Measurements from ENCODE around the gene UNC45B. TPM values are rescaled to one million over a fixed set of nuclear protein-coding genes. Genes with fewer than 3 reads are reported as not detected.
"Not testable (repeated sequence)": the region's sequence is repeated elsewhere in the genome, so short reads cannot be mapped to it uniquely, and the experiment has no call there.

The UNC45B gene
- total RNA-seq, 1 donor from 2014 or later: not detected

DNA sequence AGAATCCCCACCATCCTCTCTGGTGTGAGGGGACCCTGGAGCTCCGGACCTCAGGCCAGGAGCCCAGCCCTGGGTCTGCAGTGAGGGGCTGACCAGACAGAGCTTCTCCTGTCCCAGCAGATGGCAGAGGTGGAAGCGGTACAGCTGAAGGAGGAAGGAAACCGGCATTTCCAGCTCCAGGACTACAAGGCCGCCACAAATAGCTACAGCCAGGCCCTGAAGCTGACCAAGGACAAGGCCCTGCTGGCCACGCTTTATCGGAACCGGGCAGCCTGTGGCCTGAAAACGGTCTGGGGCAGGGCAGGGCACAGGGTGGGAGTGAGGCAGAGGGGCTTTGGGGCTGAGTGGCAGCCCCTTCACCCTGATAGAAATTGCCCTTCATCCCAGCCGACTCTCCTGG lies 527 bp downstream of the UNC45B start:
- Histone ChIP-seq H3K4me1 (no peaks in the 10 kb centered on the region), H3K27ac (no peak overlapping the region), H3K36me3 (no peaks in the 10 kb centered on the region), H3K9me3 (no peaks in the 10 kb centered on the region), H3K4me3 (no peak overlapping the region), H3K27me3 (no peaks in the 10 kb centered on the region)
- TF ChIP-seq, protein P1, sequence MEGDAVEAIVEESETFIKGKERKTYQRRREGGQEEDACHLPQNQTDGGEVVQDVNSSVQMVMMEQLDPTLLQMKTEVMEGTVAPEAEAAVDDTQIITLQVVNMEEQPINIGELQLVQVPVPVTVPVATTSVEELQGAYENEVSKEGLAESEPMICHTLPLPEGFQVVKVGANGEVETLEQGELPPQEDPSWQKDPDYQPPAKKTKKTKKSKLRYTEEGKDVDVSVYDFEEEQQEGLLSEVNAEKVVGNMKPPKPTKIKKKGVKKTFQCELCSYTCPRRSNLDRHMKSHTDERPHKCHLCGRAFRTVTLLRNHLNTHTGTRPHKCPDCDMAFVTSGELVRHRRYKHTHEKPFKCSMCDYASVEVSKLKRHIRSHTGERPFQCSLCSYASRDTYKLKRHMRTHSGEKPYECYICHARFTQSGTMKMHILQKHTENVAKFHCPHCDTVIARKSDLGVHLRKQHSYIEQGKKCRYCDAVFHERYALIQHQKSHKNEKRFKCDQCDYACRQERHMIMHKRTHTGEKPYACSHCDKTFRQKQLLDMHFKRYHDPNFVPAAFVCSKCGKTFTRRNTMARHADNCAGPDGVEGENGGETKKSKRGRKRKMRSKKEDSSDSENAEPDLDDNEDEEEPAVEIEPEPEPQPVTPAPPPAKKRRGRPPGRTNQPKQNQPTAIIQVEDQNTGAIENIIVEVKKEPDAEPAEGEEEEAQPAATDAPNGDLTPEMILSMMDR (IDR thresholded peaks at IDR 0.05): no peak
- TF ChIP-seq POLR2AphosphoS5 (IDR thresholded peaks at IDR 0.05; ENCODE audit: insufficient read depth in 1 of 2, low read depth in 1 of 2) (no peak), POLR2A (IDR thresholded peaks at IDR 0.05) (no peak)
- intact Hi-C loops (cut with DNase I): no loop called here
- DNase-seq (ENCODE audit: extremely low spot score in 2 of 2): no peak

DNA sequence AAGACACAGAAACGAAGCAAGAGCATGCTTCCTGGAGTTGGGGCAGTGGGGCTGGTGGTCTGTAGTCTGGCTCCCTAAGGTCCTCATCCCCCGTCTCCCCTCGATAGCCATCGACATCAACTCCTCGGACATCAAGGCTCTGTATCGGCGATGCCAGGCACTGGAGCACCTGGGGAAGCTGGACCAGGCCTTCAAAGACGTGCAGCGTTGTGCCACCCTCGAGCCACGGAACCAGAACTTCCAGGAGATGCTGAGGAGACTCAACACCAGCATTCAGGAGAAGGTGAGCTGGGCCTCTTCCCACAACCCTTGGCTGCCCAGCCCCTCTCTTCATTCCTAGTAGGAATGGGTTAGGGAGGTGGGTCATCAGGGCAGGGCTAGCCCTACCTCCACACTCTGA lies 2.3 kb downstream of the UNC45B start:
- no peaks in the 10 kb centered on the region for H3K9me3 ChIP-seq
- no peak overlapping the region for H3K4me3 ChIP-seq
- H3K27ac ChIP-seq: no peak overlapping the region
- DNase-seq (ENCODE audit: extremely low spot score in 2 of 2): no peak
- intact Hi-C loops (cut with DNase I): no loop called here
- H3K27me3 ChIP-seq: no peaks in the 10 kb centered on the region
- no peaks in the 10 kb centered on the region for H3K4me1 ChIP-seq
- TF ChIP-seq POLR2A (IDR thresholded peaks at IDR 0.05) (no peak), POLR2AphosphoS5 (IDR thresholded peaks at IDR 0.05; ENCODE audit: insufficient read depth in 1 of 2, low read depth in 1 of 2) (no peak)
- TF ChIP-seq, protein P1 (IDR thresholded peaks at IDR 0.05): no peak
- no peaks in the 10 kb centered on the region for H3K36me3 ChIP-seq

GRCh38 chr17:35151080-35151479 lies 3.5 kb downstream of the UNC45B start:
- intact Hi-C loops (cut with DNase I); H3K36me3 ChIP-seq; DNase-seq (ENCODE audit: extremely low spot score in 2 of 2); H3K27me3 ChIP-seq; H3K4me1 ChIP-seq; H3K27ac ChIP-seq; H3K9me3 ChIP-seq; H3K4me3 ChIP-seq: not testable (repeated sequence)

DNA sequence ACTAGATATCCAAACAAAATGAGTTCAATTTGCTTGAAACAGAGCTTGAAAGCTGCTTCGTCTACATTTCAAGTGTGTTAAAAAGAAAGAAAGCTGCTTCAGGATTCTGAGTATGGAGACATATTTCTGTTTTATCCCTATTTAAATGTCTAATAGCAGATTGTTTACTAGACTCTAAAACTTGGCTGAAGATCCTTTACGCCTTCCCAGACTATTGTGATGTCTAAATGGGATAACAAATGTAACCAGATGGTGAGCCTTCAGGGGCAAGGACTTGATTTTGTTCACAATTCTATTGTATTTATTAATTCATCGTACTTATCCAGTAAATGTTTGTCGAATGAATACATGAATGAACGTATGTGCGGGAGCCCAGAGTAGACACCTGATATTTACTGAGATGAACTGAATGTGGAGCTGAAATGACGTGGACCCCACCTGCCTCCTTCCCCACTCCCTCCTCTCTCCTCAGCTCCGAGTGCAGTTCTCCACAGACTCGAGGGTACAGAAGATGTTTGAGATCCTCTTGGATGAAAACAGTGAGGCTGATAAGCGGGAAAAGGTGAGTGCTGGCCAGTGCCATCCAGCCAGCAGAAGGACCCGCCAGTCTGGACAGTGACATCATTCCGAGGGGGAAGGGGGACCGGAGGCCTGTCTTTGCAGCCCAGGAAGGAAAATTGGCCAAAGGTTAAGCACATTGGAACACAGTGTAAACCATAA lies 5.0 kb downstream of the UNC45B start:
- Histone ChIP-seq H3K27me3 (no peaks in the 10 kb centered on the region), H3K4me3 (no peak overlapping the region), H3K36me3 (no peaks in the 10 kb centered on the region), H3K4me1 (no peaks in the 10 kb centered on the region), H3K27ac (no peak overlapping the region), H3K9me3 (no peaks in the 10 kb centered on the region)
- TF ChIP-seq POLR2A (IDR thresholded peaks at IDR 0.05) (no peak), POLR2AphosphoS5 (IDR thresholded peaks at IDR 0.05; ENCODE audit: insufficient read depth in 1 of 2, low read depth in 1 of 2) (no peak)
- TF ChIP-seq, protein P1 (IDR thresholded peaks at IDR 0.05): no peak
- DNase-seq (ENCODE audit: extremely low spot score in 2 of 2): no peak
- intact Hi-C loops (cut with DNase I): no loop called here

GRCh38 chr17:35154196-35155165 lies 6.9 kb downstream of the UNC45B start:
- intact Hi-C loops (cut with DNase I): no loop called here
- DNase-seq (ENCODE audit: extremely low spot score in 2 of 2): no peak
- no peaks in the 10 kb centered on the region for H3K27me3 ChIP-seq
- H3K27ac ChIP-seq: no peak overlapping the region
- no peak for TF ChIP-seq POLR2AphosphoS5 (IDR thresholded peaks at IDR 0.05; ENCODE audit: insufficient read depth in 1 of 2, low read depth in 1 of 2)
- no peak for TF ChIP-seq POLR2A (IDR thresholded peaks at IDR 0.05)
- TF ChIP-seq, protein P1 (IDR thresholded peaks at IDR 0.05): no peak
- no peaks in the 10 kb centered on the region for H3K36me3 ChIP-seq
- no peaks in the 10 kb centered on the region for H3K4me1 ChIP-seq
- no peaks in the 10 kb centered on the region for H3K9me3 ChIP-seq
- H3K4me3 ChIP-seq: no peak overlapping the region
